ENCODE results near the gene PEX11A. TPM values are rescaled to one million over a fixed set of nuclear protein-coding genes. Genes with fewer than 3 reads are reported as not detected.

The PEX11A gene
- total RNA-seq, 1 experiment from 2014 or later, result 6.2 TPM

- CTCF ChIA-PET, result no interaction called here
- in situ Hi-C loops (cut with HindIII; ENCODE audit: low pct_unique_long_range_greater_than_20kb, low sequenced_read_pairs), result no loop called here
Observed at GRCh38 chr15:89648106-89649012, 42.2 kb downstream of the PEX11A start.

More at GRCh38 chr15:89648106-89649012, 42.2 kb downstream of the PEX11A start:
- intact Hi-C loops (cut with micrococcal nuclease; ENCODE audit: unreplicated experiment), result no loop called here
- POLR2A ChIA-PET, result no interaction called here
- Histone ChIP-seq H3K27ac (ENCODE audit: low read length) (no peak overlapping the region), H3K4me1 (ENCODE audit: control insufficient read depth, insufficient read depth, low read length) (no peaks in the 10 kb centered on the region), H3K4me3 (ENCODE audit: low read depth in 2 of 2, low read length in 2 of 2) (no peak overlapping the region), H3K36me3 (ENCODE audit: control insufficient read depth, insufficient read depth, low read length) (no peaks in the 10 kb centered on the region), H3K9me3 (ENCODE audit: control insufficient read depth, insufficient read depth, low read depth, low read length) (no peaks in the 10 kb centered on the region), H3K27me3 (ENCODE audit: control insufficient read depth, insufficient read depth, low read length) (no peaks in the 10 kb centered on the region)
- BruUV-seq (replicated peaks), result TSS peak; percentile 38
- DNase-seq (ENCODE audit: low read depth, low spot score), result no peak
- TF ChIP-seq REST (IDR thresholded peaks at IDR 0.05; ENCODE audit: insufficient read depth in 1 of 2, low read depth in 2 of 2, low read length in 1 of 2) (no peak), CTCF (IDR thresholded peaks at IDR 0.05) (no peak), TCF7L2 (IDR thresholded peaks at IDR 0.05; ENCODE audit: low read depth, low read length) (no peak), SIN3A (IDR thresholded peaks at IDR 0.05; ENCODE audit: borderline replicate concordance, insufficient read depth, low read depth, low read length) (no peak), POLR2AphosphoS5 (IDR thresholded peaks at IDR 0.05; ENCODE audit: low read depth, low read length) (no peak)
- ATAC-seq, result no peak

Measured in Panc1 (cell line).